ENCODE results near the gene ZNF804B.

Gene ZNF804B

DNA sequence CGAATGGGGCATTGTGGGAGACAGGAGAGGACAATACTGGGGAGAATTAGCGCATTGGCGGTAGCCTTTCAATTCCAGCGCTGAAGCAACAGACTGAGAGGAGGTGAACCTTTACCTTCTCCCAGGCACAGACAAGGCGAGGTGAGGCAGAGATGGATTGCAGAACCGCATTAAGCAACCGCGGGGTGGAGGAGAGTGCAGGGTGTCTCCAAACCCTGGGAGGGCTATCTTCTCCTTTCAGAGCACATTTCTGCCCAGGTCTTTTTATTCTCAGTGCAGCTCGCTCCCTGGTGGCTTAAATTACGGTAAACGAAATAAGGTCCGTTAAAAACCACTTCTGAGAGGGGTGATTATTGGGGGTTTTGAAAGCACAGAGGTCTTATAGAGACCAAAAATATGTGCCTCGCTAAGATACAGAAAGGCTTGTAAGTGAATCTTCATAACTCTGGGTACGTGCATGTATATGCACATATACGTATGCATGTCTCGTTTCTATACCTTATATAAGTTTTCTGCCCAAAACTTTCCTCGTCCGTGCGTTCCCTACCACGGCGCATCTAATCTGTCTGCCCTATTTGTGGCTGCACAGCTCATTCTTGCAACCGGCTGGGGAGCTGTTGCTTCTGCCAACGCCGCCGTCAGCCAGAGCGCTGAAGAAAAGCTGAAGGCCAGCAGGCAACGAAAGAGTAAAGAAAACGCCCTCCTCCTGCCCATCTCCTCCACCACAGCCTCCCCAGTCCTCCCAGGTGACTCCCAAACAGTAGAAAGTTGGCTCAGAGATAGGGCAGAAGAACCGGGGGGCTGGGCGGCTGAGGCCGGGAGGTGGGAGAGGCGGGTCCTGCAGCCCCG is 895 bp upstream of the ZNF804B start:
- H3K27ac ChIP-seq, result no peak overlapping the region
- TF ChIP-seq ZFX (IDR thresholded peaks at IDR 0.05; ENCODE audit: borderline replicate concordance), result no peak
- TF ChIP-seq, protein P1, sequence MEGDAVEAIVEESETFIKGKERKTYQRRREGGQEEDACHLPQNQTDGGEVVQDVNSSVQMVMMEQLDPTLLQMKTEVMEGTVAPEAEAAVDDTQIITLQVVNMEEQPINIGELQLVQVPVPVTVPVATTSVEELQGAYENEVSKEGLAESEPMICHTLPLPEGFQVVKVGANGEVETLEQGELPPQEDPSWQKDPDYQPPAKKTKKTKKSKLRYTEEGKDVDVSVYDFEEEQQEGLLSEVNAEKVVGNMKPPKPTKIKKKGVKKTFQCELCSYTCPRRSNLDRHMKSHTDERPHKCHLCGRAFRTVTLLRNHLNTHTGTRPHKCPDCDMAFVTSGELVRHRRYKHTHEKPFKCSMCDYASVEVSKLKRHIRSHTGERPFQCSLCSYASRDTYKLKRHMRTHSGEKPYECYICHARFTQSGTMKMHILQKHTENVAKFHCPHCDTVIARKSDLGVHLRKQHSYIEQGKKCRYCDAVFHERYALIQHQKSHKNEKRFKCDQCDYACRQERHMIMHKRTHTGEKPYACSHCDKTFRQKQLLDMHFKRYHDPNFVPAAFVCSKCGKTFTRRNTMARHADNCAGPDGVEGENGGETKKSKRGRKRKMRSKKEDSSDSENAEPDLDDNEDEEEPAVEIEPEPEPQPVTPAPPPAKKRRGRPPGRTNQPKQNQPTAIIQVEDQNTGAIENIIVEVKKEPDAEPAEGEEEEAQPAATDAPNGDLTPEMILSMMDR (IDR thresholded peaks at IDR 0.05), result peak; percentile 38

DNA sequence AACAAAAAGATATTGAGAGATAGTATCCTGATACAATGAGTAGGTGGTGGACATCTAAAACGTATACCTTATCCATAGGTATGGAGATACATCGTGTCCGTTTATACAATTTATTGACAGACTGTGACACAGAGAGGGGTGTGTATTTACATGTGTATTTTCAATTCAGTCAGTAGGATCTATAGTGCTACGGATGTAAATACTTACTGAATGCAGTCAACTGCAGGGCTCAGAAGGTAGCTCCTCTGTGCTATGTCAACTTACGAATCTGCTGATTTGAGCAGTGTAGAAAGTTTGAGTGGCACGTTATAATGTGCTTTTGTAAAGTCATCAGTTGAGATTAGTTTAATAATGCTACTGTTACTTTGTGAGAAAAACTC is 626 bp downstream of the ZNF804B start:
- TF ChIP-seq, protein P1 (IDR thresholded peaks at IDR 0.05), result no peak
- no peak for TF ChIP-seq ZFX (IDR thresholded peaks at IDR 0.05; ENCODE audit: borderline replicate concordance)
- H3K27ac ChIP-seq, result no peak overlapping the region

DNA sequence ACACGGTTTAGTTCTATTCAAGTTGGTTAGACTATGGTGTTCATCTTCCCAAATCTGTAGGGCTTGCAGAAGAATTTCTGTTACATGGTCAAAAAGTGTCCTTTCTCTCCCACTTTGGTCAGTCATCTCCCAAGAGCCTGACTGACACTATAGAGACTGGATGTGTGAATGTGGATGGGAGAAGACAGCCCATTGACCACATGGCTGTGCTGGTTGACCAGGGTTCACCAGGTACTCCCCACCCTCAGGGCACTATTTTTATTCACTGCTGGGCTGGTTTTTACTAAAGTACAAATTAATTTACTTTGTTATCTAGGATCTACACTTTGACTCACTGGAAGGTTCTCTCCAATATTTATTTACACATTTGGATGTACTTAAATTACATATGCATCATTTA is 2.3 kb downstream of the ZNF804B start:
- H3K27ac ChIP-seq, result no peak overlapping the region
- TF ChIP-seq, protein P1 (IDR thresholded peaks at IDR 0.05), result no peak; the same call in 1 of the 2 replicates
- TF ChIP-seq ZFX (IDR thresholded peaks at IDR 0.05; ENCODE audit: borderline replicate concordance), result no peak

DNA sequence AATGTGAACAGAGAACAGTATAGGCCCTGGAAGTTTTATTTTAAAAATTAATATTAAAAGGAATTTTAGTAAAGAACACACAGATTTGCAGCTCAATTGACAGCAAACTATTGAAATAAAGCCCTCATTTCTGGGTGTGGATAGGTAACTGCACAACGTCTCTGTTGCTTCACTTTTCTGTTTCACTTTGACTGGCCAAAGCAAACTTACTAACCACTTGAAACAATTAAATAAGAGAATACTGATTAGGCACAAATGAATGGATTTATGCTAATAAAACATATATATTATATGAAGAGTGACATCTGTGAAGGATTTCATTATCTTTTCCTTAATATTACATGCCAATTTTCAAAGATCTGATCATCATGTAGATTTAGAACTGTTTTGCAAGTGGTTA is 11.9 kb downstream of the ZNF804B start:
- H3K27ac ChIP-seq, result no peak overlapping the region
- TF ChIP-seq ZFX (IDR thresholded peaks at IDR 0.05; ENCODE audit: borderline replicate concordance), result no peak
- TF ChIP-seq, protein P1 (IDR thresholded peaks at IDR 0.05), result no peak

DNA sequence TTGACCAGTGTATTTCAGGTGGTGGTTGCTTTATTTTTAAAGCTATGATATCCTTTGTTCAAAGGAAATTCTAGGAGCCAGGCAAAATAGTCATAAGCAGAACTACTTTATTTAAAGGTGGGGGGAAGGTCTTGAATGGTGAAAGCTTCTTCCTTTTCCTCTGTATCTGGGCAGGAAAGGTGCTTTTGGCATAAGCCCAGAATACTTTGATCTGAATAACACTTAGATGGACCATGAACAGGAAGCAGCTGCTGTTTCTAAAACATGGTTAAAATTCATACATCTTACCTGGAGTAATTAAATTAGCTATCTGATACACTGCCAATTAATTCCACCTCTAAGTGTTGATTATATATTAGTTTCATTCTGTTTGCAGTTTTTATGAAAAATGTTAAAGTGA is 13.3 kb downstream of the ZNF804B start:
- no peak for TF ChIP-seq ZFX (IDR thresholded peaks at IDR 0.05; ENCODE audit: borderline replicate concordance)
- TF ChIP-seq, protein P1 (IDR thresholded peaks at IDR 0.05), result no peak
- H3K27ac ChIP-seq, result no peak overlapping the region

DNA sequence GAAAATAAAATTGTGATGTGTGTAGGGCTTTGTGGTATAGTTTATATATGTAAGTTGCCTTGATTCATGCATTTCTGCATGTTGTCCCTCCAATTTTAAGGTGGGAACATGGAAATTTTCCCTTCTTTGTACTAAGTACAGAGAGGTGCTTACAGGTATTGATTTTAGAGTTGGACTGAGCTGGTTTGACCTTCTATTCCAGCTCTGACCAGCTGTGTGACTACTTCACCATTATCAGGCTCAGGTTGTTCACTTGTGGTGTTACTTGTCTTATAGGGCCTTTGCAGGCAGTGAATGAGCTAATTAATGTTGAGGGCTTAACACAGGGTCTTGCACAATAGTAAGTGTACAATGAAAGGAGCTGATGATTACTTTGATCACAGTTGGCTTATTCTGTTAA is 16.3 kb downstream of the ZNF804B start:
- H3K27ac ChIP-seq, result no peak overlapping the region
- TF ChIP-seq ZFX (IDR thresholded peaks at IDR 0.05; ENCODE audit: borderline replicate concordance), result no peak
- TF ChIP-seq, protein P1 (IDR thresholded peaks at IDR 0.05), result no peak

DNA sequence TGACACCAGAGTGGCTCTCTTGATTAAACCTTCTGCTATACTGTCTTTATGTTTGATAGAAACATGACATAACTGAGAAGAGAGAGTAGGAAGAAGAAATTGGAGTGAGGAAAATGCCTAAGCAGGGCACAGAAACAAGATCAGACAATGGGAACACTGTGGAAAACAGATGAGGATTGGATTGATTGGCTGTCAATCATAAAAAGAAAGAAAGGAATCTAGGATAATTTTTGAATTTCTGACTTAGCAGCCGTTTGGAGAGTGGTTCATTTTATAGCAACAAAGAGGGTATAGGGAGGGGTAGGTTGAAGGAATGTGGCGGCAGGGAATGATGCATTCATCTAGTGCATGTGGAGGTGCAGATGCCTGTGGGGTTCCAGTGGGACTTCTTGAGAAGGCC is 28.3 kb downstream of the ZNF804B start:
- H3K27ac ChIP-seq, result no peak overlapping the region
- TF ChIP-seq, protein P1 (IDR thresholded peaks at IDR 0.05), result no peak
- TF ChIP-seq ZFX (IDR thresholded peaks at IDR 0.05; ENCODE audit: borderline replicate concordance), result no peak

All from 22Rv1 (cell line).